ENCODE measurements around the gene ATP1A1. TPM values are rescaled to one million over a fixed set of nuclear protein-coding genes. Genes with fewer than 3 reads are reported as not detected.

Gene ATP1A1
- total RNA-seq, 1 experiment from 2014 or later, result 378 TPM

DNA sequence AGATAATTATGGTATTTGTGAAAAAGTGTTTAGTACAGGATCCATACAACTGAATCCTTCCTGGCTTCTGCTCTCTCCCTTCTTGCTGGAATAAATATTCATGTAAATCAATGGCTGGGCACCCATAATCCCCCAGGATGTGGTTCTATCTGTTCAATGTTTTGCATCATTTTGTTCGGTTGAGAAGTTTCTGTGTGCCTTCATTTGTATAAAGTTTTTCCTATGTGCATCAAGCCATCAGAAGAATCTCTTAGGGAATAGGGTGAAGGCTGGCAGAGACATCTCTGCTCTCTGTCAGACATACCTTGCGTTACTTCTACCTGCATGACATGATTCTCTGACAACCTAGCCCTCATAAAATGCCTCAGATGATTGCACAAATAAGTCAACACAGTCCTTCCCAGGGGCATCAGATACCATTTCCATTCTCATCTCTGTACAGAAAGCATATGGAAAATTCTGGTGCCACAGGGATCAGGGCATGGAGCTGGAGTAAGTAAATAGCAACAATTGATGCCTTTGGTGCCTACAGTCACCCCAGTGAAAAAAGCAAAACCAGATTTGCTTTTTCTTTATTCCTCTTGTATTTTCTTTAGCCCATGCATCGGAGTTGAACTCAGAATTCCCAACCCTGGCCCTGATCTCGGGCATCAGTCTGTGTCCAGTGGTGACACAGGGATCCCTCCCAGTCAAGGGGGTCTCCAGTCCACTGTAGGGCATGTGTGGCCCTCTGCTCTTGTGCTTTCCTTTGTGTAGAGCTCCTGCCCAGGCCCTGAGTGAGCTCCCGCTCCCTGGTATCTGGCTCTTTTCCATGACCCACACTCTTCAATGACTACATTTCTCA, 39.7 kb upstream of the ATP1A1 start:
- no TSS peak for BruUV-seq (replicated peaks)
- POLR2A ChIA-PET, result interaction anchor here (0.7 to 4.2 kb wide), 9 partner anchors 18 to 1031 kb away, joined by 3 to 28 read pairs (median 4); no protein-coding TSS in a partner anchor
- Mint-ChIP-seq H3K27ac (ENCODE audit: low read depth, unreplicated experiment) (no peak overlapping the region), H3K4me3 (ENCODE audit: unreplicated experiment) (no peak overlapping the region), H3K27me3 (ENCODE audit: insufficient read depth, unreplicated experiment) (no peaks in the 10 kb centered on the region), H3K9me3 (ENCODE audit: unreplicated experiment) (no peaks in the 10 kb centered on the region), H3K4me1 (ENCODE audit: insufficient read depth, unreplicated experiment) (peaks cover 24% of the 10 kb centered on the region), H3K36me3 (ENCODE audit: insufficient read depth, unreplicated experiment) (no peaks in the 10 kb centered on the region)
- no peak for TF ChIP-seq CTCF (IDR thresholded peaks at IDR 0.05; ENCODE audit: unreplicated experiment)
- CTCF ChIA-PET, result interaction anchor here (0.6 to 0.8 kb wide), 2 partner anchors 65 to 151 kb away, joined by 3 read pairs; no protein-coding TSS in a partner anchor
- DNase-seq (ENCODE audit: unreplicated experiment), result no peak
- intact Hi-C loops (cut with micrococcal nuclease), result no loop called here

DNA sequence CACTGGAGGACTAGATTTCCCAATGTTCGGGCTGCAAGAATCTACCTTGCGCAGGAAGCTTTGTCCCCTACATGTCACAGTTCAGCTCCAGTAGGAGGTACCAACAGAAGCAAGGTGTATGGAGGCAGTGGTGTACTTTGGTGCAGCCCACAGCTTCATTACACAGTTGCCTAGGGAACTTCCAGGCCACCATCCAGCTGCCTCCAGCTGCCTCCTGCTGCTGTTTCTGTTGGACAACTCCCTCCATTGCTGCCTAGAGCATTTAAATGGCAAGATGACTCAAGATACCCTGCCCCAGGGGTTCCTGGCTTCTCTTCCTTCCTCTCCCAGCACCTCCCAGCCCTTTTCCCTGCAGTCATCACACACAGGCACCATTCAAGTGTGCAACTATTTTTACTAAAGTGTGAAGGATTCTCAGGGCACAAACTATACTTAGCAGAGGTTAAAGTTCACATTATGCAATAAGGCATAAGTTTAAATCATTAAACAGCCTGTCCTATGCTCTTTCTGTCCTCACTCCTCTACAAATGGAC, 39.0 kb upstream of the ATP1A1 start:
- no peak overlapping the region for H3K4me3 Mint-ChIP-seq (ENCODE audit: unreplicated experiment)

DNA sequence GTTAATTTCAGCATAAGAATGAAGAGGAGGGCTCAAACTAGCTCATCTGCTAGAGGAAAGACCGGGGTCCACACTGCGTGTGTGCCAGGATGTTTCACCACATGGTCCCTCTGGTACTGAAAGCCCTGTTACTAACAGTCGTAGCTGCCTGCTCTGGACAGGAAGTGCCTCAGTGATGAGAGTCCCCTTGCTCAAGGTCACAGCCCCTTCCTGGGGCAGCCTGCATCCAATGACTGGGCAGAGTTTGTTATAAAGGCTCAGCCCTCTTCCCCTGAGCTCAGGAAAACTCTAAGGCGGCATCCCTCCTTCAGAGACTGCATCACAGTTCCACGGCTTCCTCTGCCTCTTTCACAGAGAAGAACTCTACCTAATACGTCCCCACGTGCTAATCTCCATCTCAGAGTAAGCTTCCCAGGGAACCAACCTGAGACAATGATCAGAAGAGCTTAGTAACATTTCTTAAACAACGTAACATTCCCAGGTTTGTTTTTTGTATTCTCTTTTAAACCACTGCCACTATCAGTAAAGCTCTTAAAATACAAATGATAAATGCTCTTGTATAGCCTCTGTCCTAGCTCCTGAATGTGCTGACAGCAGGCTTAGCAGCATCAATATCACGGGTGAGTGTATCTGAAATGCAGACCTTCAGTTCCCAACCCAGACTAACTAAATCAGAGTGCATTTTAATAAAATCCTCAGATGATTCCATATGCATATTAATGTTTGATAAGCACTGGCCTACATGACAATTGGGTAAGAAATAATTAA, 38.0 kb upstream of the ATP1A1 start:
- no peaks in the 10 kb centered on the region for H3K36me3 Mint-ChIP-seq (ENCODE audit: insufficient read depth, unreplicated experiment)
- intact Hi-C loops (cut with micrococcal nuclease), result no loop called here
- peaks cover 19% of the 10 kb centered on the region for H3K4me1 Mint-ChIP-seq (ENCODE audit: insufficient read depth, unreplicated experiment)
- H3K4me3 Mint-ChIP-seq (ENCODE audit: unreplicated experiment), result no peak overlapping the region
- POLR2A ChIA-PET, result interaction anchor here (1.5 to 4.2 kb wide), 5 partner anchors 11 to 67 kb away, joined by 4 to 28 read pairs (median 8); no protein-coding TSS in a partner anchor
- TF ChIP-seq CTCF (IDR thresholded peaks at IDR 0.05; ENCODE audit: unreplicated experiment), result no peak
- no peak for DNase-seq (ENCODE audit: unreplicated experiment)
- CTCF ChIA-PET, result interaction anchor here (0.6 to 1.3 kb wide), 6 partner anchors 13 to 196 kb away, joined by 3 to 5 read pairs (median 3); no protein-coding TSS in a partner anchor
- H3K27me3 Mint-ChIP-seq (ENCODE audit: insufficient read depth, unreplicated experiment), result no peaks in the 10 kb centered on the region
- no peaks in the 10 kb centered on the region for H3K9me3 Mint-ChIP-seq (ENCODE audit: unreplicated experiment)
- no TSS peak for BruUV-seq (replicated peaks)
- H3K27ac Mint-ChIP-seq (ENCODE audit: low read depth, unreplicated experiment), result no peak overlapping the region

More for the DNA sequence above, 39.0 kb upstream of the ATP1A1 start:
- peak; percentile 94 for DNase-seq (ENCODE audit: unreplicated experiment)
- H3K4me1 Mint-ChIP-seq (ENCODE audit: insufficient read depth, unreplicated experiment), result peaks cover 24% of the 10 kb centered on the region
- CTCF ChIA-PET, result interaction anchor here (0.6 to 1.3 kb wide), 7 partner anchors 14 to 195 kb away, joined by 3 to 5 read pairs (median 3); no protein-coding TSS in a partner anchor
- intact Hi-C loops (cut with micrococcal nuclease), result no loop called here
- H3K27ac Mint-ChIP-seq (ENCODE audit: low read depth, unreplicated experiment), result no peak overlapping the region
- no peaks in the 10 kb centered on the region for H3K27me3 Mint-ChIP-seq (ENCODE audit: insufficient read depth, unreplicated experiment)
- no TSS peak for BruUV-seq (replicated peaks)
- no peak for TF ChIP-seq CTCF (IDR thresholded peaks at IDR 0.05; ENCODE audit: unreplicated experiment)
- no peaks in the 10 kb centered on the region for H3K36me3 Mint-ChIP-seq (ENCODE audit: insufficient read depth, unreplicated experiment)
- POLR2A ChIA-PET, result interaction anchor here (0.7 to 4.2 kb wide), 9 partner anchors 19 to 1032 kb away, joined by 3 to 28 read pairs (median 4); no protein-coding TSS in a partner anchor
- no peaks in the 10 kb centered on the region for H3K9me3 Mint-ChIP-seq (ENCODE audit: unreplicated experiment)
